HepG2 (cell line): ENCODE results near the gene TMEM269. TPM values are rescaled to one million over a fixed set of nuclear protein-coding genes. Genes with fewer than 3 reads are reported as not detected.
"Not testable (repeated sequence)": the region's sequence is repeated elsewhere in the genome, so short reads cannot be mapped to it uniquely, and the experiment has no call there.

ENCODE experiments used
- ATAC-seq: fragments of 200-7000 bp; cut with Tn5 transposase; 3 replicates; pipeline ENCODE4 v1.9.1; 2020; ENCODE audit warnings: mild to moderate bottlenecking, moderate library complexity
- BruUV-seq: library from RNA; stranded (reverse); fragments of 400-500 nt; replicated peaks from 2 replicates; lab custom pipeline; 2021; lab: Mats Ljungman, UMichigan
- CTCF ChIA-PET: fragments of 300-600 bp; formaldehyde crosslinking; extraction: SDS; loops from one replicate; lab custom pipeline; 2021; ENCODE audit warnings: low total read pairs, inconsistent platforms, low intra/inter-chr PET ratio; lab: Yijun Ruan, JAX
- POLR2A ChIA-PET: fragments of 350-600 bp; sonication (Branson Sonifier 250); formaldehyde crosslinking; loops from one replicate; lab custom pipeline; 2020; ENCODE audit warnings: antibody characterized with exemption, inconsistent platforms; lab: Yijun Ruan, JAX
- DNase-seq: peaks from one replicate; pipeline ENCODE4 v3.0.0-alpha.2; 2015; ENCODE audit warnings: low spot score
- FAIRE-seq: peaks from 3 replicates; lab custom pipeline; 2011; peaks lifted over from hg19 to GRCh38; lab: Jason Lieb, UNC
- H2AFZ ChIP-seq: one replicate; pipeline ENCODE4 v1.6.1; 2011; ENCODE audit warnings: low read length, inconsistent platforms
- H3K27ac ChIP-seq: fragments of 300-600 bp; 3 replicates; pipeline ENCODE4 v1.8.0; 2011; ENCODE audit warnings: mixed run types, mild to moderate bottlenecking, mixed read lengths, low read length, inconsistent platforms; ENCODE audit not compliant: insufficient read depth; ENCODE audit errors: extremely low read length
- H3K27me3 ChIP-seq, 2 experiments: fragments of 200-600 bp in 1 of 2; 2 replicates in 1 of 2; 3 replicates in 1 of 2; pipeline versions ENCODE4 v1.6.0 to v1.8.0; 2011; ENCODE audit warnings: low read length in 2 of 2, mild to moderate bottlenecking in 2 of 2, moderate library complexity in 2 of 2, inconsistent platforms in 1 of 2; ENCODE audit not compliant: insufficient read depth in 2 of 2, control insufficient read depth in 1 of 2
- H3K36me3 ChIP-seq, 2 experiments: fragments of 200-600 bp in 1 of 2; replicated peaks in 1 of 2; 2 replicates in 1 of 2; 3 replicates in 1 of 2; pipeline versions ENCODE4 v1.5.1 to v1.8.0; 2011; ENCODE audit warnings: low read length in 2 of 2, inconsistent platforms in 1 of 2; ENCODE audit not compliant: insufficient read depth in 2 of 2, control insufficient read depth in 1 of 2
- H3K4me1 ChIP-seq: 2 replicates; pipeline ENCODE4 v1.5.1; 2012; ENCODE audit warnings: low read length, inconsistent platforms; ENCODE audit not compliant: insufficient read depth
- H3K4me2 ChIP-seq: 2 replicates; pipeline ENCODE4 v1.6.0; 2011; ENCODE audit warnings: low read depth, low read length, inconsistent platforms
- H3K4me3 ChIP-seq, 3 experiments: fragments of 200-600 bp in 1 of 3; sonication (generic), shearing (Covaris generic) in 1 of 3; replicated peaks in 1 of 3; 2 replicates each; pipeline ENCODE4 v1.5.1; 2011 to 2016; ENCODE audit warnings: low read length in 3 of 3, inconsistent platforms in 2 of 3, low read depth in 2 of 3, mild to moderate bottlenecking in 2 of 3, control low read depth in 1 of 3, mixed read lengths in 1 of 3; ENCODE audit not compliant: insufficient read depth in 1 of 3
- H3K79me2 ChIP-seq: one replicate; pipeline ENCODE4 v1.6.1; 2011; ENCODE audit warnings: low read length, inconsistent platforms; ENCODE audit not compliant: insufficient read depth
- H3K9ac ChIP-seq: 2 replicates; pipeline ENCODE4 v1.6.0; 2011; ENCODE audit warnings: mild to moderate bottlenecking, low read depth, low read length, inconsistent platforms; ENCODE audit not compliant: insufficient read depth
- H3K9me3 ChIP-seq: 2 replicates; pipeline ENCODE4 v1.5.1; 2012; ENCODE audit warnings: mild to moderate bottlenecking, low read length
- H4K20me1 ChIP-seq: 2 replicates; pipeline ENCODE4 v1.6.0; 2011; ENCODE audit warnings: inconsistent platforms, mild to moderate bottlenecking, low read length, moderate library complexity; ENCODE audit not compliant: insufficient read depth
- CHD4 ChIP-seq: fragments of 200-600 bp; sonication (generic); IDR thresholded peaks from 2 replicates; pipeline ENCODE4 v1.7.0; 2017; ENCODE audit warnings: mild to moderate bottlenecking, low read length, borderline replicate concordance
- DMTF1 ChIP-seq: sonication (generic); formaldehyde crosslinking; IDR thresholded peaks from 2 replicates; pipeline ENCODE4 v1.4.0; 2020; ENCODE audit warnings: mild to moderate bottlenecking, missing genetic modification reagents
- HNF4G ChIP-seq, 2 experiments: sonication (generic) in 1 of 2; formaldehyde crosslinking in 1 of 2; IDR thresholded peaks; 2 replicates each; pipeline versions ENCODE4 v1.4.0 to v1.6.1; 2011 to 2020; ENCODE audit warnings: borderline replicate concordance in 2 of 2, low read depth in 2 of 2, mild to moderate bottlenecking in 2 of 2, low read length in 1 of 2, missing genetic modification reagents in 1 of 2, moderate library complexity in 1 of 2
- MIER2 ChIP-seq: IDR thresholded peaks from 2 replicates; pipeline ENCODE4 v1.6.1; 2016; ENCODE audit warnings: missing biosample characterization, missing genetic modification reagents
- NFIB ChIP-seq: sonication (generic); formaldehyde crosslinking; IDR thresholded peaks from 2 replicates; pipeline ENCODE4 v1.9.0; 2021; ENCODE audit warnings: missing genetic modification reagents, mild to moderate bottlenecking, borderline replicate concordance
- NR2F1 ChIP-seq, 2 experiments: fragments of 450-650 bp in 1 of 2; formaldehyde crosslinking in 1 of 2; IDR thresholded peaks; 2 replicates each; pipeline versions ENCODE4 v1.5.0 to v1.6.1; 2016 to 2020; ENCODE audit warnings: mild to moderate bottlenecking in 1 of 2, missing compliant biosample characterization in 1 of 2, missing genetic modification reagents in 1 of 2, moderate library complexity in 1 of 2
- SOX5 ChIP-seq: IDR thresholded peaks from 2 replicates; pipeline ENCODE4 v1.6.1; 2016; ENCODE audit warnings: borderline replicate concordance
- TCF7L2 ChIP-seq: IDR thresholded peaks from 2 replicates; pipeline ENCODE4 v1.6.1; 2011; ENCODE audit warnings: mild to moderate bottlenecking, low read depth, low read length, moderate library complexity
- ZFY ChIP-seq: sonication (generic); formaldehyde crosslinking; IDR thresholded peaks from 2 replicates; pipeline ENCODE4 v1.4.0; 2020; ENCODE audit warnings: missing genetic modification reagents
- ZNF12 ChIP-seq: sonication (generic); formaldehyde crosslinking; IDR thresholded peaks from 2 replicates; pipeline ENCODE4 v1.5.0; 2020; ENCODE audit warnings: missing genetic modification reagents
- ZNF17 ChIP-seq: sonication (generic); formaldehyde crosslinking; IDR thresholded peaks from 2 replicates; pipeline ENCODE4 v1.5.0; 2020; ENCODE audit warnings: mild to moderate bottlenecking, missing genetic modification reagents
- ZNF382 ChIP-seq: sonication (generic); formaldehyde crosslinking; IDR thresholded peaks from 2 replicates; pipeline ENCODE4 v1.5.0; 2020; ENCODE audit warnings: missing genetic modification reagents, mild to moderate bottlenecking, borderline replicate concordance
- ZNF570 ChIP-seq: sonication (generic); formaldehyde crosslinking; IDR thresholded peaks from 2 replicates; pipeline ENCODE4 v1.4.0; 2020; ENCODE audit warnings: mild to moderate bottlenecking, missing genetic modification reagents, borderline replicate concordance
- ZSCAN21 ChIP-seq: sonication (generic); formaldehyde crosslinking; IDR thresholded peaks from 2 replicates; pipeline ENCODE4 v1.8.0; 2022; ENCODE audit warnings: mild to moderate bottlenecking, missing genetic modification reagents, moderate library complexity, borderline replicate concordance
- WGBS: methylation state at CpG from one replicate; pipeline ENCODE4 v1.1.6; 2017; ENCODE audit warnings: low lambda C conversion rate; 5-methylcytosine and 5-hydroxymethylcytosine counted together
- in situ Hi-C: cut with HindIII; loops from 2 replicates; pipeline ENCODE4 v1.10.0; 2017; ENCODE audit warnings: low pct_unique_long_range_greater_than_20kb; ENCODE audit not compliant: extremely low pct_ligation_motif_present
- intact Hi-C: fragments of 100-400 bp; cut with micrococcal nuclease; formaldehyde crosslinking; loops from one replicate; pipeline ENCODE4 v1.10.0; 2022; ENCODE audit not compliant: unreplicated experiment
- polyA plus RNA-seq, 8 experiments: library from polyadenylated mRNA; depleted of rRNA in 3 of 8; stranded (reverse) in 7 of 8; unstranded in 1 of 8; fragments of >200 nt; fragmentation: Illumina TruSeq in 4 of 8; extraction: Trizol in 4 of 8; gene quantifications; 2 replicates each; pipeline versions ENCODE4 v1.2.1 to v1.2.3, GENCODE V29; 2011 to 2016; ENCODE audit warnings: low read depth in 4 of 8, missing spikeins in 1 of 8, mixed read lengths in 1 of 8; ENCODE audit not compliant: insufficient read depth in 1 of 8
- total RNA-seq, 5 experiments: library from RNA; depleted of rRNA; stranded (reverse); fragments of >200 nt; fragmentation: Illumina TruSeq; extraction: Trizol; gene quantifications; 2 replicates each; pipeline ENCODE4 v1.2.3, GENCODE V29; 2016; ENCODE audit warnings: low read depth in 1 of 5

TMEM269 gene
- total and polyA plus RNA-seq, 2 of the 13 experiments (the other 11 are each of a cell fraction or from before 2014, with no cell fraction given), result 0.15 to 0.21 TPM

DNA sequence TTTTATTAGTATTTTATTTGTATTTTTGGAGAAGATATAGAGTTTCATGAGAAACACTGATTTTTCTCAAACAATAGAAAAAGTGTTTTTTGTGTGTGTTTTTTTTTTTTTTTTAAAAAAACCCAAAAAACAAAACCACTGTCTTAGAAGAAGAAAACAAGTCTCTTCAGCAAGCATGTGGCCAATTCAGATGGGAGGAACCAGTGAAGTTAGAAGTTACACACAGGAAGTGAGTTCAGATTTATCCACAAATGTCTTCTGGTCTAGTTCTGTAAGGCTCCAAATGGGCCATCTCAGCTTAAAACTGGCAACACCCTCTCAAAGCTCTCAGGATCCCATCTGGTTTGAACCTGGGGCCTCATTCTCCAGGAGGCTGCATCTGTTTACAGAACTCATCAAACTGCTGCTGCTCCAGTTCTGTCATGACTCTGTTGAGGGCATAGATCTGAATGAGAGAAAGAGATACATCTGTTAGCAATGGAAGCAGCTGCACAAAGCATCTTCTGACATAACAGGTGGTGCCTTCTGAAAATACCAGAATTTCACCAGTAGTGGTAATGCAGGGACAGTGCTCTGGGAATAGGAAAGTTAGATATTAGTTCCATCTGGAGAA lies 22.4 kb downstream of the TMEM269 start:
- no peak overlapping the region for H2AFZ ChIP-seq
- BruUV-seq, result no TSS peak
- H3K4me3 ChIP-seq, result no peak overlapping the region
- no peak overlapping the region for H3K9ac ChIP-seq
- H3K27me3 ChIP-seq, result no peaks in the 10 kb centered on the region; a peak in 1 of 5 replicates
- peaks cover 2 to 4% of the 10 kb centered on the region in 2 experiments; a peak in 2 of 5 replicates for H3K36me3 ChIP-seq
- no peak for ATAC-seq
- H3K4me1 ChIP-seq, result no peaks in the 10 kb centered on the region
- no peak overlapping the region for H3K4me2 ChIP-seq
- H3K9me3 ChIP-seq, result no peaks in the 10 kb centered on the region
- no peaks in the 10 kb centered on the region for H3K79me2 ChIP-seq
- no peak for DNase-seq
- no peak overlapping the region for H3K27ac ChIP-seq
- FAIRE-seq, result no peak
- TF ChIP-seq HNF4G (IDR thresholded peaks at IDR 0.05; ENCODE audit: borderline replicate concordance, low read depth, low read length) (no peak), HNF4G (CRISPR knock-in tag; IDR thresholded peaks at IDR 0.05; ENCODE audit: borderline replicate concordance, low read depth) (no peak), DMTF1 (CRISPR knock-in tag) (no peak), ZSCAN21 (CRISPR knock-in tag) (no peak), TCF7L2 (no peak), ZNF382 (no peak), ZNF570 (CRISPR knock-in tag) (no peak), ZNF17 (CRISPR knock-in tag) (no peak), ZFY (CRISPR knock-in tag) (no peak), MIER2 (no peak), NR2F1 (CRISPR knock-in tag; IDR thresholded peaks at IDR 0.05) (no peak), SOX5 (CRISPR knock-in tag) (no peak), NFIB (CRISPR knock-in tag) (no peak), ZNF12 (CRISPR knock-in tag) (no peak), CHD4 (no peak)
- ChIA-PET CTCF (no interaction called here), POLR2A (no interaction called here)
- intact Hi-C loops (no loop called here), in situ Hi-C loops (no loop called here)
- no peaks in the 10 kb centered on the region for H4K20me1 ChIP-seq

GRCh38 chr1:42814815-42815214 lies 30.0 kb downstream of the TMEM269 start:
- in situ Hi-C loops, H3K9me3 ChIP-seq, H4K20me1 ChIP-seq, CTCF ChIA-PET, BruUV-seq, H3K4me3 ChIP-seq, FAIRE-seq, H3K9ac ChIP-seq, H3K4me2 ChIP-seq, POLR2A ChIA-PET, H3K36me3 ChIP-seq, H2AFZ ChIP-seq, H3K27ac ChIP-seq, DNase-seq, H3K27me3 ChIP-seq, ATAC-seq, H3K79me2 ChIP-seq: not testable (repeated sequence)
- 100% methylated on average over 3 of the region's 3 CpGs for whole genome bisulfite sequencing
- peaks cover 24% of the 10 kb centered on the region for H3K4me1 ChIP-seq
- intact Hi-C loops, result loop anchor here (5.0 kb wide), 1 partner anchor 48 kb away; the partner anchor contains the start of genes C1orf50 and P3H1
